TTC549 (cell line): ENCODE results near the gene SEPSECS.

Experiments used
- FAIRE-seq: peaks from 2 replicates; lab custom pipeline; 2012; peaks lifted over from hg19 to GRCh38; lab: Jason Lieb, UNC

SEPSECS gene

GRCh38 chr4:25159837-25160713, at the start of gene SEPSECS:
TSS of gene SEPSECS (minus strand) at chr4:25160449. CDS start at chr4:25160369, 80 bp downstream.
- peak; percentile 90 for FAIRE-seq

GRCh38 chr4:25209702-25210101, 49.5 kb upstream of the SEPSECS start:
- FAIRE-seq: no peak

- FAIRE-seq: no peak
Measured at GRCh38 chr4:25207997-25208396, 47.7 kb upstream of the SEPSECS start.

GRCh38 chr4:25198713-25199112, 38.5 kb upstream of the SEPSECS start:
- FAIRE-seq: no peak

- no peak for FAIRE-seq
Measured at GRCh38 chr4:25190407-25190806, 30.2 kb upstream of the SEPSECS start.

GRCh38 chr4:25184056-25184455, 23.8 kb upstream of the SEPSECS start:
- FAIRE-seq: no peak

GRCh38 chr4:25182937-25183336, 22.7 kb upstream of the SEPSECS start:
- no peak for FAIRE-seq

- FAIRE-seq: no peak
Measured at GRCh38 chr4:25180524-25181131, 20.4 kb upstream of the SEPSECS start.

GRCh38 chr4:25178838-25179261, 18.6 kb upstream of the SEPSECS start:
- FAIRE-seq: no peak

- no peak for FAIRE-seq
Measured at GRCh38 chr4:25177147-25177546, 16.9 kb upstream of the SEPSECS start.

GRCh38 chr4:25174674-25175073, 14.4 kb upstream of the SEPSECS start:
- FAIRE-seq: no peak

GRCh38 chr4:25172961-25173915, 13.0 kb upstream of the SEPSECS start:
- FAIRE-seq: no peak

- no peak for FAIRE-seq
Measured at GRCh38 chr4:25171201-25171865, 11.1 kb upstream of the SEPSECS start.

- no peak for FAIRE-seq
Measured at GRCh38 chr4:25169446-25169845, 9.2 kb upstream of the SEPSECS start.

- no peak for FAIRE-seq
Measured at GRCh38 chr4:25165916-25166315, 5.7 kb upstream of the SEPSECS start.

GRCh38 chr4:25163196-25163595, 2.9 kb upstream of the SEPSECS start:
- FAIRE-seq: no peak

- FAIRE-seq: no peak
Measured at GRCh38 chr4:25162566-25162965, 2.3 kb upstream of the SEPSECS start.

- FAIRE-seq: no peak
Measured at GRCh38 chr4:25161593-25161950, 1.3 kb upstream of the SEPSECS start.

GRCh38 chr4:25160714-25161592, 704 bp upstream of the SEPSECS start:
- no peak for FAIRE-seq

- no peak for FAIRE-seq
Measured at GRCh38 chr4:25158817-25159216, 1.4 kb downstream of the SEPSECS start.

GRCh38 chr4:25157081-25157480, 3.2 kb downstream of the SEPSECS start:
- FAIRE-seq: no peak
